Urinary bladder (tissue), 4 donors: ENCODE measurements around the gene CIRBP. TPM values are rescaled to one million over a fixed set of nuclear protein-coding genes. Genes with fewer than 3 reads are reported as not detected.

Source experiments
- DNase-seq: peaks from one replicate; pipeline ENCODE4 v3.0.0-alpha.2; 2015; ENCODE audit errors: extremely low spot score
- H3K27ac ChIP-seq: one replicate; pipeline ENCODE4 v1.5.1; 2013; ENCODE audit warnings: low read depth, mild to moderate bottlenecking, moderate library complexity
- H3K36me3 ChIP-seq: one replicate; pipeline ENCODE4 v1.6.1; 2013; ENCODE audit warnings: mild to moderate bottlenecking, moderate library complexity; ENCODE audit not compliant: insufficient read depth
- H3K4me1 ChIP-seq: one replicate; pipeline ENCODE4 v1.6.1; 2013; ENCODE audit warnings: mild to moderate bottlenecking, moderate library complexity; ENCODE audit not compliant: insufficient read depth
- H3K4me3 ChIP-seq: one replicate; pipeline ENCODE4 v1.5.1; 2013; ENCODE audit warnings: low read depth, low read length
- WGBS: extraction: QIAGEN DNeasy Blood & Tissue Kit; methylation state at CpG from one replicate; pipeline ENCODE4 v1.1.7; 2013; 5-methylcytosine and 5-hydroxymethylcytosine counted together
- polyA plus RNA-seq: library from polyadenylated mRNA; stranded (reverse); fragments of 200-250 nt; gene quantifications from one replicate; pipeline ENCODE4 v1.2.3, GENCODE V29; 2013
- total RNA-seq: library from RNA; depleted of rRNA; stranded (reverse); fragments of >200 nt; gene quantifications from one replicate; pipeline ENCODE4 v1.2.3, GENCODE V29; 2014
- donor health status: healthy with polysubstance abuse.
- donor health status: healthy.

CIRBP gene
- total and polyA plus RNA-seq, 2 donors: 267 to 536 TPM

GRCh38 chr19:1252821-1253513, 16.2 kb upstream of the CIRBP start:
- no peak for DNase-seq
- Histone ChIP-seq H3K4me3 (peak overlapping the region; percentile 98), H3K36me3 (peaks cover 11% of the 10 kb centered on the region), H3K27ac (peak overlapping the region; percentile 98), H3K4me1 (peaks cover 1% of the 10 kb centered on the region)
- under 1% methylated on average over 26 of the region's 26 CpGs for whole genome bisulfite sequencing

- peak overlapping the region; percentile 98 for H3K4me3 ChIP-seq
- H3K36me3 ChIP-seq: peaks cover 11% of the 10 kb centered on the region
- H3K4me1 ChIP-seq: peaks cover 1% of the 10 kb centered on the region
- H3K27ac ChIP-seq: peak overlapping the region; percentile 98
- no peak for DNase-seq
- 29% methylated on average over 23 of the region's 23 CpGs for WGBS
Measured at GRCh38 chr19:1253514-1254080, 15.5 kb upstream of the CIRBP start.

- Histone ChIP-seq H3K4me3 (peak overlapping the region; percentile 98), H3K27ac (peak overlapping the region; percentile 98), H3K4me1 (peaks cover 1% of the 10 kb centered on the region), H3K36me3 (peaks cover 11% of the 10 kb centered on the region)
- WGBS: 69% methylated on average over 37 of the region's 37 CpGs
- no peak for DNase-seq
Measured at GRCh38 chr19:1254081-1254527, 15.0 kb upstream of the CIRBP start.

- H3K27ac ChIP-seq: peak overlapping the region; percentile 98
- WGBS: 85% methylated on average over 20 of the region's 20 CpGs
- DNase-seq: no peak
- H3K36me3 ChIP-seq: peaks cover 11% of the 10 kb centered on the region
- H3K4me1 ChIP-seq: peaks cover 3% of the 10 kb centered on the region
- no peak overlapping the region for H3K4me3 ChIP-seq
Measured at GRCh38 chr19:1254530-1255185, 14.5 kb upstream of the CIRBP start.

GRCh38 chr19:1255186-1256161, 13.7 kb upstream of the CIRBP start:
- DNase-seq: no peak
- Histone ChIP-seq H3K27ac (peak overlapping the region; percentile 33), H3K4me3 (no peak overlapping the region), H3K4me1 (peaks cover 3% of the 10 kb centered on the region), H3K36me3 (peaks cover 11% of the 10 kb centered on the region)
- 84% methylated on average over 52 of the region's 52 CpGs for WGBS

GRCh38 chr19:1256646-1257474, 12.3 kb upstream of the CIRBP start:
- H3K4me3 ChIP-seq: no peak overlapping the region
- WGBS: 83% methylated on average over 46 of the region's 46 CpGs
- H3K27ac ChIP-seq: peak overlapping the region; percentile 27
- DNase-seq: no peak
- H3K4me1 ChIP-seq: peaks cover 2% of the 10 kb centered on the region
- H3K36me3 ChIP-seq: peaks cover 11% of the 10 kb centered on the region

GRCh38 chr19:1257475-1258162, 11.5 kb upstream of the CIRBP start:
- no peak for DNase-seq
- H3K36me3 ChIP-seq: peaks cover 11% of the 10 kb centered on the region
- peaks cover 2% of the 10 kb centered on the region for H3K4me1 ChIP-seq
- WGBS: 72% methylated on average over 23 of the region's 23 CpGs
- peak overlapping the region; percentile 14 for H3K27ac ChIP-seq
- H3K4me3 ChIP-seq: no peak overlapping the region

- 72% methylated on average over 8 of the region's 8 CpGs for WGBS
- Histone ChIP-seq H3K4me1 (peaks cover 2% of the 10 kb centered on the region), H3K36me3 (peaks cover 11% of the 10 kb centered on the region), H3K4me3 (no peak overlapping the region), H3K27ac (peak overlapping the region; percentile 65)
- DNase-seq: no peak
Measured at GRCh38 chr19:1258163-1258492, 11.0 kb upstream of the CIRBP start.

- Histone ChIP-seq H3K36me3 (peaks cover 11% of the 10 kb centered on the region), H3K4me3 (no peak overlapping the region), H3K27ac (peak overlapping the region; percentile 94), H3K4me1 (peaks cover 2% of the 10 kb centered on the region)
- WGBS: 38% methylated on average over 15 of the region's 15 CpGs
- DNase-seq: no peak
Measured at GRCh38 chr19:1258707-1259205, 10.4 kb upstream of the CIRBP start.

GRCh38 chr19:1259206-1259875, 9.8 kb upstream of the CIRBP start:
- peaks cover 2% of the 10 kb centered on the region for H3K4me1 ChIP-seq
- 25% methylated on average over 17 of the region's 17 CpGs for WGBS
- H3K36me3 ChIP-seq: peaks cover 11% of the 10 kb centered on the region
- DNase-seq: no peak
- H3K27ac ChIP-seq: peak overlapping the region; percentile 94
- no peak overlapping the region for H3K4me3 ChIP-seq

- H3K27ac ChIP-seq: peak overlapping the region; percentile 94
- H3K4me3 ChIP-seq: peak overlapping the region; percentile 12
- H3K36me3 ChIP-seq: peaks cover 7% of the 10 kb centered on the region
- DNase-seq: no peak
- WGBS: 21% methylated on average over 33 of the region's 33 CpGs
- peaks cover 2% of the 10 kb centered on the region for H3K4me1 ChIP-seq
Measured at GRCh38 chr19:1259876-1260748, 9.0 kb upstream of the CIRBP start.
